ENCODE results near the gene SKAP1.

SKAP1 gene

DNA sequence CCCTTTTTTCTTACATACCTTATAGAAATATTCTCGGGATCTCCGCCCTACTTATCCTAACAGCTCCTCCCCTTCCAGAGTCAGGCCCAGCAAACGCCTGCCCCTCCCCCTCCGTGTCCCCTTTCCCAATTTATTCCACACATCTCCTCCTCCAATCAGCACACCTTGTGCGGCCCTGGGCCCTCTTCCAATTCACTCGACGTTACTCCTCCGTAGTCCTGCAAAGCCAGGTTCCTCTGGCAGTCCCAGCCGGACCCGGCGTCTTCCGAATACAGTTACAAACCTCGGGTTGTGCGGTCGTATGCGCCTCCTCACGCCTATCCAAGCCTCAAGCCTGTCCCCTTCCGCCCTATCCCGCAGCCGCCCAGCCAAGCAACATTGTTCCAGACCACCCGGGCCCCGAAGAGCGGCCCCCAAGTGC is 329.4 kb downstream of the SKAP1 start:
- DNase-seq, result peak; percentile 83

DNA sequence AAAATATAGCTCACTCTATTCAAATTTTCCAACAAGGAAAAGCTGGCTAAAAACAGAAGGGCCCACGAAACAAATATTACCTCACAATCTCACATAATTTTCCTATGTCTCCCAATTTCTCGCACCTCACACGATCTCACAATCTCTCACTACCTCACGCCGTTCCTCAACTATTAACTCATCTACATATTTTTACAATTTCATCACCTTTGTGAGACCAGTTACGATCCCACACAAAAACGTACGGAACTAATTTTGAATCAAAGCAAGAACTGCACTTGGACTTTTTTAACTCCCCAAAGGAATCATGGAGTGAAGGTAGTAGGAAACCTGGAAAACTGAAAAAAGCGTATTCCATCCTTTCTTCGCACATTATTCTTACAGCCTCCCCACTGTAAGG is 329.9 kb downstream of the SKAP1 start:
- DNase-seq, result no peak

DNA sequence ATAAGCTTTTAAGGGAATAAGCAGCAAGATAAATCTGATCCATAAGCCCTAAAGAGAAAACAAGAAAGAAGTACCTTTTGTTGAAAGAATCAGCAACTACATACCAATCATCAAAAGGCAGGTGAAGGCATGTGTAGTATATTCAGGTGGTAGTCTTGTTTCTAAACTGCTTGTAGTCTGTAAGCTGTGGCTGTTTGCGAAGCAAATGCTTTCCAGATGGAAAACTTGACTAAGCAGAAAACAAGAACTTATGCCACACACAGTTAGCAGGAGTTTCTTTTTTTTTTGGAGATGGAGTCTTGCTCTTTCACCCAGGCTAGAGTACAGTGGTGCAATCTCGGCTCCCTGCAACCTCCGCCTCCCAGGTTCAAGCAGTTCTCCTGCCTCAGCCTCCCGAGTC is 334.4 kb downstream of the SKAP1 start:
- DNase-seq, result no peak

DNA sequence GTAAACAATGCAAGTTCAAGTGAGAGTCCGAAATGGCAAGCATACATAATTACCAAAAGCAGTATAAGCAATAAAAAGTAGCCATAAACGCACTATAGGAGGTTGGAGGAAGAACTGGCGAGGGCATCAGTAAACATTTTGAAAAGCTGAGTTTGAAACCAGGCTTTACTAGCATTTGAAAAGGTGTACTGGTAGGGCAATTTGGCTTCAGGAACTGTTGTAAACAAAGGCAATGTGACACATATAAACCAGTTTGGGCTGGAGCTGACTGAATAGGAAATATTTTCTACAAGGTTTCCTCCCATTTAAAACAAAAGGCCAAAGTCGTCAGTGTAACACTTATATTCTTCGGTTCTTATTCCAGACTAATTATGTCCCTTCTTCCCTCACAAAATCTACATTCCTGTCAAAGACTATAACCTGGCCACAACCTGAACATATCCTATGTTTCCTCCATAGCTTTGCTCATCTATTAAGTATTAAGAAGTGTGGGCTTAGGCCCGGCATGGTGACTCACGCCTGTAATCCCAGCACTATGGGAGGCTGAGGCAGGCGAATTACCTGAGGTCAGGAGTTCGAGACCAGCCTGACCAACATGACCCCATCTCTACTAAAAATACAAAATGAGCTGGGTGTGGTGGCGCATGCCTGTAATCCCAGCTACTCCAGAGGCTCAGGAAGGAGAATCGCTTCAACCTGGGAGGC is 336.5 kb downstream of the SKAP1 start:
- no peak for DNase-seq

DNA sequence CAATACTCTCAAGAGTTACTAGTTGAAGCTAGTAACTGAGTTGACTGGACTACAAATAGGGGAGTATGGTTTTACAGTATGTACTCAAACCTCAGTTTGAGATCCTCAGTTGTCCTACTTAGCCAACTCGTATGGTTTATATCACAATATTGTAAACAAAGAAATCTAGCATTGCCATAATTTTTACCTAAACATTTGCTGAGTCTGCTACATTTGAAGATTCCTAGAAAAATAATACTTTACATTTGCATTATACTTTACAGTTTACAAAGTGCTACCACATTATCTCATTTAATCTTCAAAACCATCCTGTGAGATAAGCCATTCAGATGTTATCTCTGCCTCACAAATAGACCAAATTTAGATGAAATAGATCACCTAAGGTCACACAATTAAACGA is 345.1 kb downstream of the SKAP1 start:
- no peak for DNase-seq
